ENCODE data around the gene TTLL10. TPM values are rescaled to one million over a fixed set of nuclear protein-coding genes. Genes with fewer than 3 reads are reported as not detected.

The TTLL10 gene
- total RNA-seq, 4 donors from 2014 or later, result 0.19 to 0.44 TPM; not detected in 2

DNA sequence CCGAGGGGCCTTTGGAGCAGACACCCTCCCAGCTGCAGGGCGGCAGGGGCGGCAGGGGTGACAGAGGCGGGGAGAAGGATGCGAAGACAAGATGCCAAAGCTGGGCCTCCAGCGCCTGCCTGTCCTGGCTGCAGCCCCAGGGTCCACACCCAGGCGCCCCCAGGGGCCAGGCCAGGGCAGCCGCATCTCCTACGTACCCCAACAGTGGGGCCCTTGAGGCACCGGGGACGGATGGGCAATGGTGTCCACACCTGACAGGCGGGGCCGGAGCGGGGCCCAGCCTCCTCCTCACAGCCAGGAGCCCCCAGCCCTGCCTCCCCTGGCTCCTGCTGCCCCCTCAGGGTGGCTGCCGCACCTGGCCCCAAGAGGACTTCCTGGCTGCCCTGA, 65.5 kb downstream of the TTLL10 start:
- H3K27ac ChIP-seq, result no peak overlapping the region
- no peak for DNase-seq
- intact Hi-C loops (cut with DNase I), result no loop called here

GRCh38 chr1:1239614-1240347, 66.1 kb downstream of the TTLL10 start:
- no peak for DNase-seq
- peaks cover 7 to 47% (median 32%) of the 10 kb centered on the region in 3 donors for H3K4me1 ChIP-seq
- no peak overlapping the region for H3K4me3 ChIP-seq
- no peak for TF ChIP-seq POLR2A (IDR thresholded peaks at IDR 0.05)
- TF ChIP-seq, protein P1, sequence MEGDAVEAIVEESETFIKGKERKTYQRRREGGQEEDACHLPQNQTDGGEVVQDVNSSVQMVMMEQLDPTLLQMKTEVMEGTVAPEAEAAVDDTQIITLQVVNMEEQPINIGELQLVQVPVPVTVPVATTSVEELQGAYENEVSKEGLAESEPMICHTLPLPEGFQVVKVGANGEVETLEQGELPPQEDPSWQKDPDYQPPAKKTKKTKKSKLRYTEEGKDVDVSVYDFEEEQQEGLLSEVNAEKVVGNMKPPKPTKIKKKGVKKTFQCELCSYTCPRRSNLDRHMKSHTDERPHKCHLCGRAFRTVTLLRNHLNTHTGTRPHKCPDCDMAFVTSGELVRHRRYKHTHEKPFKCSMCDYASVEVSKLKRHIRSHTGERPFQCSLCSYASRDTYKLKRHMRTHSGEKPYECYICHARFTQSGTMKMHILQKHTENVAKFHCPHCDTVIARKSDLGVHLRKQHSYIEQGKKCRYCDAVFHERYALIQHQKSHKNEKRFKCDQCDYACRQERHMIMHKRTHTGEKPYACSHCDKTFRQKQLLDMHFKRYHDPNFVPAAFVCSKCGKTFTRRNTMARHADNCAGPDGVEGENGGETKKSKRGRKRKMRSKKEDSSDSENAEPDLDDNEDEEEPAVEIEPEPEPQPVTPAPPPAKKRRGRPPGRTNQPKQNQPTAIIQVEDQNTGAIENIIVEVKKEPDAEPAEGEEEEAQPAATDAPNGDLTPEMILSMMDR (IDR thresholded peaks at IDR 0.05), result no peak
- H3K27ac ChIP-seq, result no peak overlapping the region
- WGBS, 2 donors, result 36 to 60% methylated on average over 4 to 5 of the region's 30 CpGs
- intact Hi-C loops (cut with DNase I), result loop anchor here (10.0 kb wide), 1 partner anchor 115 kb away; no protein-coding TSS in a partner anchor
- H3K36me3 ChIP-seq, result peaks cover 0 to 8% (median 0%) of the 10 kb centered on the region in 3 donors
- H3K27me3 ChIP-seq, result peaks cover 0 to 62% (median 11%) of the 10 kb centered on the region in 4 donors
- no peaks in the 10 kb centered on the region for H3K9me3 ChIP-seq

More for the DNA sequence above, 65.5 kb downstream of the TTLL10 start:
- WGBS, 2 donors, result no CpG with 5 or more reads among the region's 15 CpGs
- no peak for TF ChIP-seq POLR2A (IDR thresholded peaks at IDR 0.05)
- TF ChIP-seq, protein P1 (IDR thresholded peaks at IDR 0.05), result no peak
- Histone ChIP-seq H3K27me3 (peaks cover 0 to 62% (median 11%) of the 10 kb centered on the region in 4 donors), H3K36me3 (peaks cover 0 to 12% (median 0%) of the 10 kb centered on the region in 3 donors), H3K4me1 (peaks cover 7 to 47% (median 32%) of the 10 kb centered on the region in 3 donors), H3K4me3 (no peak overlapping the region), H3K9me3 (no peaks in the 10 kb centered on the region)

DNA sequence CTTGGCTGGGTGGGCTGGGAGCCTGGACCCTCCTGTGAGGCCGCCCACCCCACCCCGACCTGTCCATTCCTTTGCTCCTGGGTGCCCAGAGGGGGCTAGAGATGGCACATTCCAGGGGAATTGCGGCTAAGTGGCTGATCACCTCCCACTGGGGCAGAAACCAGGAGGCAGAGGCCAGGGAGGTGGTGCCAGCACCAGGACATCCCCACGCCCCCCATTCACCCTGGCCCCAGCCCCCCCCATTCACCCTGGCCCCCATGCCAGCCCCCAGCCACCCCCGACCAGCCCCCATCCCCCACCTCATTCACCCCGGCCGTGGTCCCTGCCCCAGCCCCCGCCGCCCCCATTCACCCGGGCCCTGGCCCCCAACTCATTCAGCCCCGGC, 66.7 kb downstream of the TTLL10 start:
- Histone ChIP-seq H3K4me3 (peak overlapping the region in 1 of 4 donors; percentile 9), H3K9me3 (no peaks in the 10 kb centered on the region), H3K27me3 (peaks cover 0 to 65% (median 12%) of the 10 kb centered on the region in 4 donors), H3K4me1 (peaks cover 7 to 47% (median 32%) of the 10 kb centered on the region in 3 donors), H3K36me3 (peaks cover 0 to 2% (median 0%) of the 10 kb centered on the region in 3 donors), H3K27ac (no peak overlapping the region)
- no peak for TF ChIP-seq POLR2A (IDR thresholded peaks at IDR 0.05)
- TF ChIP-seq, protein P1 (IDR thresholded peaks at IDR 0.05), result no peak
- no CpG with 5 or more reads among the region's 11 CpGs for WGBS, 2 donors
- DNase-seq, result no peak
- intact Hi-C loops (cut with DNase I), result loop anchor here (10.0 kb wide), 1 partner anchor 116 kb away; no protein-coding TSS in a partner anchor

DNA sequence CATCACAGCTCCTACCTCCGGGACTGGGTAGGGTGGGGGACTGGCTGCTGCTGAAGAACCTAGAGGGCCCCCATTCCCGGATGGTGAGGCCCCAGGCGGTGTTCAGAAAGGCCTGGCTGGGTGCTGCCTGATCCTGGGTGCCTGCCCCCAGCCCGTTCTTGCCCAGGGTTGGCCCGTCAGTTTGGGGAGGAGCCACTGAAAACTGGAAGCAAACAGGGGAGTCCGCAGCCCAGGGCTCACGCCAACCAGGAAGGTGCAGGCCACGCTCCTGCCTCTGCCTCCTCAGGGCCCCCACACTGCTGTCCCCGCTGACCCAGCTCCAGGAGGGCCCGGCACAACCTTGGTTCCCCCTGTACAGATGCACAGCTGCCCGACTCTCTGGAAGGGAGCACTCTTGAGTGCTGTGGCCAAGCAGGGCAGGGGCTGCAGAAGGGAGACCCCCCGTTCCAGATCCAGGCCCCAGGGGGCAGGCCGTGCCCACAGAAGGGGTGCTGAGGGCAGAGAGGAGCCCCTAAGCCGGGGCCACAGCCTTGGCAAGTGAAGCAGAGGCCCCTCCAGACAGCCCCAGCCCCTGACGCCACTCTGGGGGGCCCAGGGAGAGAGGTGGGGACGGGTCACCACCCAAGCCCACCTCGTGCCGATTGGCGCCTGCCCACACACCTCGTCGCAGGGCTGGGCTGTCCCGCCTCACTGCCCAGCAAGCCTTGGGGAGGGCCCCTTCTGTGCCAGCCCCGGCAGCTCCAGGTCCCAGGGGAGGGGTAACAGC, 67.3 kb downstream of the TTLL10 start:
- Histone ChIP-seq H3K27me3 (peaks cover 0 to 72% (median 16%) of the 10 kb centered on the region in 4 donors), H3K27ac (no peak overlapping the region), H3K9me3 (no peaks in the 10 kb centered on the region), H3K4me3 (peak overlapping the region in 1 of 4 donors; percentile 9), H3K36me3 (no peaks in the 10 kb centered on the region), H3K4me1 (peaks cover 7 to 50% (median 32%) of the 10 kb centered on the region in 3 donors)
- 47 to 66% methylated on average over 3 to 4 of the region's 23 CpGs for WGBS, 2 donors
- DNase-seq, result no peak
- no peak for TF ChIP-seq POLR2A (IDR thresholded peaks at IDR 0.05)
- TF ChIP-seq, protein P1 (IDR thresholded peaks at IDR 0.05), result no peak
- intact Hi-C loops (cut with DNase I), result loop anchor here (10.0 kb wide), 1 partner anchor 116 kb away; no protein-coding TSS in a partner anchor

Data from esophagus squamous epithelium (tissue), 5 donors.